Stimulated activated CD8-positive, alpha-beta memory T cell treated with anti-CD3 and anti-CD28 coated beads, Interleukin-15, amount 100 ng/mL, for 4 hours (primary cell): ENCODE measurements around the gene SPRED2.

Source experiments
- DNase-seq, 2 donors: peaks; one replicate each; pipeline ENCODE4 v3.0.0-alpha.2; 2020; ENCODE audit warnings: low read depth in 2 of 2

Gene SPRED2

DNA sequence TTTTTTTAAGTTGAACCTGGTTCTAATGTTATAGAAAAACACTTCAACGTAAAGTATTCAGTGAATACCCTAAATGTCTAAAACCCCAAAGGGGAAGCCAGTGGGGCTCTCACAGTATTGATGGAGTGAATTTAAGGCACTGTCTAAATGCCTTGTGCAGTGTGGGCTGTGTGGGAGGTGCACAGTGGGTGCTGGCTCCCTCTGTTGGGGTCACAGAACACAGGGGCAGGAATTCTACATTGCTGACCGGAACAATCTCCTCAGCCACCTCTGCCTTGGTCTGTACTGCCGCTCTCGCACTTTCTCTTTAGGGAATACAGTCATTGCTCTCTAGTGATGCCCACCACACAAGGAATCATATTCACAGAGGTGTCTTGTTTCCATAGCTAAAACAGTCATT, 45.4 kb downstream of the SPRED2 start:
- DNase-seq: no peak

DNA sequence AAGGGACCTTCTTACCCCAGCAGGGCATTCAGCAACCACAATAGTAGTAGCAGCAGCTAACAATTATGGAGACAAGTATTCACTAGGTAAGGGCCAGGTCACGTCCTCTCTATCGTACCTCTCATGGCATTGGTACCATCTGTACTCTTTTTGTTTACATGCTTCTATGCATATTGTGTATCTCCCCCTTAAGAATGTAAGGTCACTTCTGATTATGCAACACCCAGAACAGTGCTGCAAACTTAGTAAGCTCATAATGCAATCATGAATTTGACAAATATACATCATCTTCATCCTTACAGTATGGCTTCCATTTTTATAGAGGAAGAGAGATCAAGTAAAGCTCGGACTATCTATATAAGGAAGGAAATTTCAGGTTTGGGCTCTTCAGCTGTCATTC, 46.1 kb downstream of the SPRED2 start:
- no peak for DNase-seq

DNA sequence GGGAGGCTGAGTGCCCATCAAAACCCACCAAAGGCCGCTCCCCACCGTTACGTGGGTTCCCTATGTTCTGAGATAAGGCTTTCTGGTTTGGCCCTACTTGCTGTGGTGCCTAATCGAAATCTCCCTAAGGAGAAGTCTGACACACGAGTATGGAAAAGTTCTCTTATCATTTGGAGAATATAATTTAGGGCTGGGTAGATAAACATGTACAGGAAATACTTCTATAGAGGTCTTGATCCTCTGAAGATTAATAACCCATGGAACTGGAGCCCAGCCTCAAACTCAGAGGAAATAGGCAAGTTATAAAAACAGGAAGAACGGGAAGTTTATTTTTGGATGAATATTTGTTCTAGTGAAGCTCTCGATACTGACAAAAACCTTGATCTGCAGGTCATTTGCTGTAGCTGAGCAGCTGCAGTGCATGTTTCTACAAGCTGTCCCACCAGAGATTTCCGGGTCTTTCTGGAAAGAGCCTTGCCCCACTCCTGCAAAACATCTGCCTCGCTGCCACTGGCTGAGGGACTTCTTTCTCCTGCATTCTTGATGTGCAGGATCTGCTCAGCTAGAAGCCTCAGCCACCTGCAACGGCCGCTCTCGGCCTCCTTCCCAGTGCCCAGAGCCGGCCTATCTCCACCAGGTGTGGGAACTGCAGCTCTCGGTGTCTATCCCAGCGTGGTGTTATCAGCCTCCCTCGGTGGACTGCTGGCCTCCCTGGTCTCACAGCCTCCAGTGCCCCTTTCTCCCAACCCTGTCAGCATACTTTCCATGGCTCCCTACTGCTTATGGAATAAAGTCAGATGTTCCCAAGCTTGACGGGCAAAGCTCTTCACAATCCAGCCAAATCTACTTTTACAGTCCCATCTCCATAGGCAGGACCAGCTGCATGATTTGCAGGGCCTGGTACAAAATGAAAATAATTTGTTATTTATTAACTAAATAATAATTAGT, 48.6 kb downstream of the SPRED2 start:
- DNase-seq: no peak

DNA sequence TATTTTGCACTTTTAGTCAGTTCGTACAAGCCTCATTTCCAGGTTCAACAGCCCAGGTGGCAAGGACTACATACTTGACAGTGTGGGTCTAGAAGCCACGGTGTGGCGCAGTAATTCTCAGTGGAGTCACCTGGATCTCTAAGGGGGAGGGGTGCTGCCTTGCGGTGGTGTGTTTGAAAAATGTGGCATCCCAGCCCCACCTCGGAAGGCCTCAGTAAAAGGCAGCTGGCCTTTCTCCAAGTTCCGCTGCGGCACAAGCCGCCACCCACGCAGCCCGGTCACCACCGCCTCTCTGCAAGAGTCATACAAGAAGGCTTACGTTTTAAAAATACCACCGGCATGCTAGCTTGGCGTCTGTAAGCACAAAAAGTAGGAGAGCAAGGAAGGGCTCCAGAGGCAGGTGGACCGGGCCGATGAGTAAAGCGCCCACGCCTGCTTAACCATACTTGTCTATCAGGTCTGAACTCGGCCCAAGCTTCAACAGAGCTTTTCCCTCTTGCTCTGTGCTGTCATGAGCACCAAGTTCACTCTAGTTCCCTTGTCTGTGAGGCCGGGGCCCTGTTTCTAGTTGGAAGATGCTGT, 49.5 kb downstream of the SPRED2 start:
- DNase-seq: peak; percentile 72 to 74

DNA sequence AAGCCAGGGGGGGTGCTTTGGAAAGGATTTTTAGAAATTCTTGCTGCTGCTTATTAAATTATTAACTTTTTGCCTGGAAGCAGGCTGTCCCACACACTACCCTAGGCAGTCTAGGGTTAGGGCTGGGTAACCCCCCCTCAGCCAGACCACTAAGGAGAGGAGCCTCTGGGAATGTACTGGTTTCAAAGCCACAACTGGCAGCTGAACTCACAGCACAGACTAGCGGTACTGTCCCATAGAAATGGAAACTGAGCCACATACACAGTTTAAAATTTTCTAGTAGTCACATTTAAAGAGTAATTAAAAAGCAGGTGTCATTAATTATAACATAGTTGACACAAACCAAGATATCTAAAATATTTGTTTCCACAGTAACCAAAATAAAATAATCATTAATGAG, 50.1 kb downstream of the SPRED2 start:
- DNase-seq: no peak

DNA sequence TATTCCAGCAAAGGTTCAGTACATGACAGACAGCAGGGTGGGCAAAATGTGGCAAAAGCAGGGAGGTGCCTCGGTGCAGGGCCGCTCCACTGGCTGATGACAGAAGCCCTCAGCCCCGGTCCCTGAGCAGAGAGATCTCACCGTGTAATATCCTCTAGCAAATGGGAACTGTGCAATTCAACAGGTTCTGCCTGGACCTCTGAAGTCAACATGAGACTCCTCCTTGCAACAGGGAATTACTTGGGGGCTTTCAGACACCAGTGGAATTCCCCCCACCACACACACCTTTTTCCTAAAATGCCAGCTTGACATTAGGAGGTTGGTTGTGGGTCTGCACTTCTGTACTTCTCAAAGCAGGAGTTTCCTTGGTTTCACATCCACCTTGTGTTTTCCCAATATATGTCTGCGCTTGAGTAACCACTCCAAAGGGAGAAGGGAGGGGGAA, 50.8 kb downstream of the SPRED2 start:
- no peak for DNase-seq

DNA sequence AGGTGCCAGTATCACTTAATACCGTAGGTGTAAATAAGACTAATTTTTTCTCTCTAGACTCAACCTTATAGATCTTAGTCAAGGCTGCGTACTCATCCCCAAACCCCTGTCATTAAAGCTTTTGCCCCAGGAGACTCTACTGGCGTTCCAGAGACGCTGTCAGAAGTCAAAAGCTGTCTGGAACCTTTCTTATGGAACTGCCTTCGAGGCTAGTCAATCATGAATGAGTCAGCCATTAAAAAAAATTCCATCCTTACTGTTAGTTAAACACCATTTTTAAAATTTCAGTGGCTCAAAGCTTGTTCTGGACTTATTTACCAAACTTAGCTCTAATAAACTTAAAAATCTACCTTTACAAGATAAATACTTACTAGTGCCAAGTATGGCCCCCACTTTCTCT, 52.1 kb downstream of the SPRED2 start:
- DNase-seq: no peak

DNA sequence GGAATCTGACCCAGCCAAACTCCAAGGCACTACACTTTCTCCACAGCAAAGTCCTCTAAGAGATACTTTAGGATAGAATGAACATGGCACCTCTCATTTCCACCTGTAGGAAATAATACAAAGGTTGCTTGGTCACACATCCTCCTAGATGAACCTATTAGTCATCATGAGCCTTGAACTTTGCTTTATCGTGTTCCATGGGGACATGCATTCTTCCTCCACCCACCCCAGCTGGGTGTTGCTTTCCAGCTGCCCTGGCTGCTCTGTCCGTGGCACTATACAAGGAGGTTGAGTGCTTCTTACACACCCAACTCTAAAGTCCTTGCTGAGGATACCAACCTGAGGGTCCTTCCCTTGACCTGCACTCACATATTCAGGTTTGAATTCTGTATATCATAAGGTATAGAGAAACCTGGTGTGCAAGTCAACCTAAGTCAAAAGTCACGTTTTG, 52.7 kb downstream of the SPRED2 start:
- no peak for DNase-seq

DNA sequence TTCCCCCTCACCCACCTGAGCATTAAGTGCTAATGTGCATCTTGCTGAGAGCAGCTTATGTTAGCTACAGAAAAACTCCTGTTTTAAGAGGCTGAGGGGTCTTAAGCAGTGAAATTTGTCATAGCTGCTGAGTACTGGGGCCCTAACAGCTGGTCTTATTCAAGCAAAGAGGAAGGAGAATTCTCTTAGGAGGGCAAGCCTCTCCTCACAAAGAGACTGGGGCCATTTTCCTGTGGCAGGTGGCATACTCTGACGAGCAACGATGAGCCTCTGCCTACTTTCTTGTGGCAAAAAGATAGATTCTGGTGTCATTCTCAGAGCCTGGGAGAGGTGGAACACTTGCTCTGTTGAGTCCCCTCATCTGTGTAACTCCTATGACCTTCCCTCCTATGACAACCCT, 53.2 kb downstream of the SPRED2 start:
- DNase-seq: no peak

DNA sequence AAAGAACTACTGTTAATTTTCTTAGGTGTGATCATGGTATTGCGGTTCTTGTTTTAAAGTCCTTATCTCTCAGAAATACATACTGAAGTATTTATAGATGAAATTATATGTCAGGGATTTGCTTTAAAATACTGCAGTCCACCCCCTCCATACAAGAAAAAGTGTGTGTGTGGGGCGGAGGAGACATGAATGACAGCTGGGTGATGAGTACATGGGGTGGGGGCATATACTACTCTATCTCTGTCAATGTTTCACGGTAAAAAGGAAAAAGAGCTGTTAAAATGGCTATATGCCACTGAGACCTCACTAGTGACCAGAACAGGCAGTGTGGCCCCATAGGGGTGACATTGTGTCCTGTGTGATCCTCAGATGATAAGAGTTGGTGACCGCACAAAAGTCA, 54.1 kb downstream of the SPRED2 start:
- no peak for DNase-seq

DNA sequence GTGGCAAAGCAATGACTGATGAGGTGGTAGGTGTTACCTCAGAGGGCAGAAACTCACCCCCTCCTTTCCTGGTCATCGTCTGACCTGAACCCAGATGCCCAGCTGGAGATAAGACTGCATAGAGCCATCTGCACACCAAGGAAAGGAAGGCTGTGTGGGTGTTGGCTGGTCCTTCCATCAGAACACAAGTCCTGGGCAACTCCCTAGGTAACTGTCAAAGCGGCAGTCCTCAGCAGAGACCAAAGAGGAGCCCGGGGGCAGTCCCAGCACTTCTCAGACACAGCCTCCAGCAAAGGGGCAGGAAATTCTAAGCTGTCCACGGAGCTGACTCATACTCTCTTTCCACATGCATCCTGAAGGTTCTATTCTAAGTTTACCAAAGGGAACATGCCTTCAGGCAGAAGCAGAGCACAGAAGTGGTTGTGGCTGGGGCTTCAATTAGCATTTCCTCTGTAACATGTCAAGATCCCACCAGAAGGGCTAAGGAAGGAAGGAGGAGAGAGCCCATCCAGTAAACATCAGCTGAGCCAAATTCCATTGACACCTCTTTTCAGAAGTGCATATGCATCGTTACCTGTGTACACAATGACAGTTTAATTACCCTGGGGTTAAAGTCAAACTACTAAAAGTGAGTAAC, 54.7 kb downstream of the SPRED2 start:
- no peak for DNase-seq

DNA sequence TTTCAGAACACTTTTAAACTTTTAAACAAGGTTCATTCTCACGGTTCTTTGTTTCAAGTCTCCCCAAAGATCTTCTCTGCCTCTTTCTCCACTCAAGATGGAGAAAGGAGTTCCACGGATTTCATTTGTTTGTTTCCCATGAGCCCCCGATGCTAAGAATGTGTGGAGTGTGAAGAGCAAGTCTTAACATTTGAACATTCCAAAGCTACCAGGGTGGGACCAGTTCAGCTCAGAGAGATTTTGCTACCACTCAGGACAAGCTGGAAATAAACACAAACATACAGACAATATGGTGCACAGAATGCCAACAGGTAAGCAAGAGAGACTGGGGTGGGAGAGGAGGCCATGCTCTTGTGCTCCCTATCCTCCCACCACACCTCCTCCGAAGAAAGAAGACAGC, 56.7 kb downstream of the SPRED2 start:
- DNase-seq: no peak

DNA sequence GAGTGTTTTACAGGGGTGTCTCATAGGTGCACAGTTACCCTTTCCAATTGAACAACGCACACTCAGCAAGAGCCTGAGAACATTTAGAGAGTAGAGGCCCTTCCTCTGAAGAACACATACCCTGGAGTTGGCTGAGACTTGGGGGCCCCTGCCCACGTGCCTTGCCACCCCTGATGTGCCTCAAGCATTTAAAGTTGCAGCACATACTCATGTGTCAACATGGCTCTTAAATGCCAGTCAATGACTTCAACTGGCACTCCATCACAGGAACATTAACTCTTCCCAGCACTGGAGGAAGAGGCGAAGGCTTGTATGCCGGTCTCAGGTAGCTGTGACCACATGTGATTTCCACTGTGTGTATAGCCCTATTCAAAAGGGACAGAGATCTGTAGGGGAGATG, 57.4 kb downstream of the SPRED2 start:
- no peak for DNase-seq

DNA sequence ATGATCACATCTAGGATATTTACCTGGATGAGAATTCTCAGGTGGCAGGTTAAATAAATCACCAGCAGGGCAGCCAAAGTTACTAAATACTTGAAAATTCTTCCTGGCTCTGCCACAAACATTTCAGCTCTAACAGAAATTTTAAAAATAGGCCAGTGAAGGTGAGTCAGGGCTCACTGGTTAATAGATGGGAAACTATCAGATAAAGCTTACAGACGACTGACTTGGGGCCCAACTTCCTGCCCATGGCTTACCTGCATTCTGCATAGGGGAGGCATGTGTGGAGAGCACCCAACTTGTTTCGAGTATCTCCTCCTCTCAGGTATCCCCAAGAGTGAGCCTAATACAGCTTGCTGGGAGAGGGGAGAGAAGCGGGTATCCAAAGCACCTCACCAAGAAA, 57.8 kb downstream of the SPRED2 start:
- DNase-seq: no peak

DNA sequence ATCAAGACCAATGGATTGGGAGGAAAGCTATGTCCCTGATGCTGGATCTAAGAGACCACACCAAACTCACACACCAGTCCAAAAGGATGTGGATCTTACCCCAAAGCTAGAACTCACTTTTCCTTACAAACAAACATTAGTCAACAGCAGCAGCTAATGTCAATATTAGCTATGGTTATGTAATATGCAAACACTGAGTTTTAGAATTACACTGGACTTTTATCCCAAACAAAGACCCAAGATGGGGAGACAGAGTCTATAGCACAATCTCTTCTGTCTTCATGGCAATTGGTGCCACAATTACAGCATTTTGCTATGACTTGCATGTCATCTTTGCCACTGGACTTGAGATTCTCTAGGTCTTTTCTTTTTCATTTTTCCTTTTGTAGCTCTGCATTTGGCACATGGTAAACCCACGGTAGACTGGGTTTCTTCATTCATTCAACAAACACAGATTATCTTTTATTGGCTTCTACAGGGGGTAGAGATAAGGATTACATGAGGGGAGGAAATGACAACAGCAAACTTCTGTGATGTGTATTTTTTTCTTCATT, 59.0 kb downstream of the SPRED2 start:
- DNase-seq: no peak

DNA sequence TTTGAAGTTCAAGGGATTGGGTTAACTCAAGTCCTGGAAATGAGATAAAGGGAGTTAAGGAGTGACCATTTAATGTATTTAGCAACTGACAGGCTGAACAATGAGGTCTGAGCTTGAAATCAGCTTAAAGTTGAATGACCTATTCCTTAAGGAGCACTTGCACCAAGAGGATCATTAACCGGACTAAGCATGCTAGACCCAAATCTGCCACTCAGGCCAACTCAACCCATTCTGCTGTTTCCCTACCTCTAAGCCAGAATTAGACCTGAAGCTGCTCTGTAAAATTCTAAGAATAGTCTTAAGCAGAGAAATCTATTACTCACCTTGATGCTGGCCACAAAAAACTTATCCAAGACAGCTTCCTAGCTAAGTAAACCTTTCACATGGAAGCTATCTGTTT, 59.8 kb downstream of the SPRED2 start:
- no peak for DNase-seq

DNA sequence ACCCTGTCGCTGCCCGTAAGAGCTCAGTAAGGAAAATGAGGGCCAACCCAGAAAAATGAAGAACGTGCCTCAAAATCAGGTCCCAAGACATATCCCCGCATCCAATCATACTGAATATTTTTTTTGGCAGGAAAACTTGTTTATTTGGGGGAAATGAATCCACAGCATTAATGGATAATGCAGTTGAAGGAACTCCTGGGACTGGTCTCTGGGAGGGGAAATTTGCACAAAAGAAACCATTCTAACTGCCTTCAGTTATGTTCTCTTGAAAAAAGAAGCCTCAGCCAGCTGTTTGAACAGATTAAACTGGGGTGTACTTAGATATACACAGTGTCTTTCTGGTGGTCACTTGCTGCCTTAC, 61.3 kb downstream of the SPRED2 start:
- DNase-seq: no peak

DNA sequence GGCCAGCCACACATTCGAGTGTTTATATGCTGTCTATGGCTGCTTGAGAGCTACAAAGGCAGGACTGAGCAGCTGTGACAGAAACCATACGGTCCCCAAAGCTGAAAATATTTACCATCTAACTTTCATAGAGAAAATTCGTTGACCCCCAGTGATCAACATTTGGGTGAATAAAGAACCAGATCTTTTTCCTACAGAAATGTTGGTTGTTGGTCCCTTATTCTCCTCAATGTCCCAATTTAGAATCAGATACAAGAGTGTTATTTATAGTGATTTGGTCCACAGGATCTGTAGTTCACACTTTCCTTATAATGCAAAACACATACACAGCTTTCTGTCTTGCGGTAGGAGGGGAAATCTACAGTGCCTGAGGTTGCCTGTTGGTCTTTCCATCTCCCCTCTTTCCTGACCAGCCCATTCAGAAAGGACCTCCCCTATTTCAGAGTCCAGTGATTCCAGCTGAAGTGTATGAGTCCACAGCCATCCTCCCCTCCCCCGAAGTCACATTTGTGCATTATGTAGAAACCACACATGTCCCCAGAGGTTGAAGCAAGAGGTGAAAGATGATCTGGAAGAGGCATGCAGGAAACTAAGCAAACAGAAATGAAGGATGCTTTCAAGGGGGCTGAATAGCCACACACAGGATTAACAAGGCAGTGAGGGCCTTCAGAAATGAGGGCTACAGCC, 61.9 kb downstream of the SPRED2 start:
- no peak for DNase-seq

DNA sequence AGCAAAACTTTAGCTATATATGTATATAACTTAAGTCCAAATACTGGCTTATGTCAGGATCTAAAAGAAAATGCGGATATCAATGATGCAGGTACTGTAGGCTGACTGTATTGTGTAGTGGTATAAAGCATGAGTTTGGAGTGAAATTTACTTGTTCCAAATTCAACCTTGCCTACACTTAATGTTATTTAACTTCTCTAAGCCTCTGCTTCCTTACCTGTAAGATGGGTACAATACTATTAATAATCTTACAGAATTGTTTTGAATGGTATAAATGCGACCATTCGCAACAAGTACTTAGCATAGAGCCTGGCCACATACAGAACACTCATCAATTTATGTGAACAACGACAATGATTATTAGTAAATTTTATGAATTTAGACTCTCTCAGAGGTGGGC, 62.4 kb downstream of the SPRED2 start:
- DNase-seq: no peak

DNA sequence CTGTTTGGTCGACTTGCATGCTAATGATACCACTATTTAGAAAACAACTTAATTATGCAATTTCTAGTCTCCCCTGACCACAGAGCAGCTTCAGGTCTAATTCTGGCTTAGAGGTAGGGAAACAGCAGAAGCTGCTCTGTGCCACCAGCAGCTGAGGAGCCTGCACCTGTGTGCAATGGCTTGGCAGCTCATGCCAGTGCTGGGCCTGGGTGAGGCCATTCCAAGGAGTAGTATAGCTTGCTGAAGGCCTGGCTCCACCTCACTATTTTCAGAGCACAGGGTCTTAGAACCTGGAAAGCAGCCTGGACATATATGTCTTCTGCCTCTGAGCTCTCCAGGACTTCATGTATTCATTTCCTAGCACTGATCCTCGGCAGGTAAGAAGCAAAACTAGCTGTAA, 62.8 kb downstream of the SPRED2 start:
- no peak for DNase-seq

DNA sequence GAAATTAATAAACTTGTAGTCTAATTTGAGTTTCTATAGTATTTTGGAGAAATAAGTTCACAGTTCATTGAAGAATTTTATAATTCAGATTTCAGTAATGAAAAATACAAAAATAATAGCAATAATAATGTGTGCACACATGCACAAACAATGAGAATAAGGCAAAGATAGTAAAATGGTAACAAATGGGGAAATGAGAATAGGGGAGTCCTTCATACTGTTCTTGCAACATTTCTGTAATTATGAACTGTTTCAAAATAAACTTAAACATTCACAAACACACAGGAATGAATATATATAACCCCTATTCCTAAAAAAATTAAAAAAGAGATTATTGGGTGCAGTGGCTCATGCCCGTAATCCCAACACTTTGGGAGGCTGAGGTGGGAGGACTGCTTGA, 63.9 kb downstream of the SPRED2 start:
- no peak for DNase-seq

DNA sequence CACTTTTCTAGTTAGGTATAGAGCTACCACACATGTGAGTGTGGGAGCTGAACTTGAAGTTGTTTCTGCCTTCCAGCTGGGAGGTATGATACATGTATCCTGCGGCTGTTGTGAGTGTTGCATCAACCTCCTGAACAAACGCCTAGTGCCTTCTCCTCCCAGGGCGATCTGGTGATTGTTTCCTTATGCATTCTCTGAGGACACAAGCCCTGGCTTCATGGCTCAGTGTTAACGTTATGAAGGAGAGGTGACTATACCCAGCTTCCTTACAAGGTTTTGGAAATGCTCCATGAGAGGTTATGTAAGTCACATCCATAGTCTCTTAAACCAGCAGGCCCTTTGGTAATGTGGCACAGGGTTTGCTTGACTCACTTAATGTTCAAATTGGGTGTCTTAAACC, 64.9 kb downstream of the SPRED2 start:
- DNase-seq: no peak
